Esophagus (tissue), 2 donors: Measurements from ENCODE around the gene KANK4. TPM values are rescaled to one million over a fixed set of nuclear protein-coding genes. Genes with fewer than 3 reads are reported as not detected.
A peak's percentile ranks its signal among the peaks of the same experiment; 100 is the strongest.

Experiments used
- H3K27ac ChIP-seq, 2 donors: one replicate each; pipeline ENCODE4 v1.5.1; 2013; ENCODE audit warnings: low read depth in 2 of 2, mild to moderate bottlenecking in 2 of 2, inconsistent platforms in 1 of 2, low read length in 1 of 2, moderate library complexity in 1 of 2
- H3K27me3 ChIP-seq, 2 donors: one replicate each; pipeline ENCODE4 v1.6.1; 2013; ENCODE audit warnings: low read length in 2 of 2, control low read depth in 1 of 2, mild to moderate bottlenecking in 1 of 2; ENCODE audit not compliant: insufficient read depth in 2 of 2, control insufficient read depth in 1 of 2
- H3K36me3 ChIP-seq, 2 donors: one replicate each; pipeline ENCODE4 v1.6.1; 2013; ENCODE audit warnings: low read length in 1 of 2; ENCODE audit not compliant: control insufficient read depth in 2 of 2, insufficient read depth in 2 of 2
- H3K4me1 ChIP-seq, 2 donors: one replicate each; pipeline ENCODE4 v1.6.1; 2013; ENCODE audit warnings: low read length in 1 of 2; ENCODE audit not compliant: control insufficient read depth in 2 of 2, insufficient read depth in 2 of 2
- H3K4me3 ChIP-seq, 2 donors: one replicate each; pipeline ENCODE4 v1.5.1; 2013; ENCODE audit warnings: low read length in 2 of 2, mild to moderate bottlenecking in 2 of 2, low read depth in 1 of 2, moderate library complexity in 1 of 2
- H3K9me3 ChIP-seq, 2 donors: one replicate each; pipeline ENCODE4 v1.6.1; 2013; ENCODE audit warnings: mild to moderate bottlenecking in 2 of 2, low read depth in 1 of 2, low read length in 1 of 2, moderate library complexity in 1 of 2; ENCODE audit not compliant: control insufficient read depth in 2 of 2, insufficient read depth in 1 of 2
- WGBS, 2 donors: extraction: QIAGEN DNeasy Blood & Tissue Kit; methylation state at CpG; one replicate each; pipeline ENCODE4 v1.1.7; 2013; 5-methylcytosine and 5-hydroxymethylcytosine counted together
- polyA plus RNA-seq, 2 donors: library from polyadenylated mRNA; stranded (reverse); fragments of 200-250 nt; gene quantifications; one replicate each; pipeline ENCODE4 v1.2.3, GENCODE V29; 2013
- donor health status: healthy with polysubstance abuse.
- donor health status: Bipolar disorder and iron deficiency.

Gene KANK4
- polyA plus RNA-seq, 2 donors = 0.01 to 0.12 TPM

GRCh38 chr1:62321446-62321845, 2.2 kb upstream of the KANK4 start:
- peaks cover 0 to 17% of the 10 kb centered on the region in 2 donors for H3K27me3 ChIP-seq
- WGBS, 2 donors = 48 to 54% methylated on average over 3 of the region's 3 CpGs

DNA sequence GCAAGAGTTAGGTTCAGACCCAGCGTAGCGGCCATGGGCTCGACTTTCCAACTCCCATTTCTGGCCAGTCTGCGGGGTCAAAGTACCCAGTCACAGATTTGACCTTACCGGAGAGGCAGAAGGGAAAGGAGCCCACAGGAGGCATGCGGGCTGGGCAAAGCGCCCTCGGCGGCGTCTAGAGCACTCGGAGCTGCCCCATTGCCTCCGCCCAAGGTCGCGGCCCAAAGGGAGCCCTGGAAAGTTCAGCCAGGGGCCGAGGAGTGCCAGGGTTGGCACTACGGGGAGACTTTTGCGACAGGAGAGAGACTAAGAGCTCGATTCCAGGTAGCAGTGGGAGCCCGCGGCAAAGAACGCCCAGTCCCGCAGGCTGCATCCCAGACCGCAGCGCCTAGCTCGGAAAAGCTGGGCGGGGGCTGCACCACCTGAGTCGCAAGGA, 896 bp downstream of the KANK4 start:
- Histone ChIP-seq H3K27ac (no peak overlapping the region), H3K4me3 (peak overlapping the region in 1 of 2 donors; percentile 21), H3K4me1 (peaks cover 5 to 7% of the 10 kb centered on the region in 2 donors), H3K9me3 (no peaks in the 10 kb centered on the region), H3K36me3 (no peaks in the 10 kb centered on the region), H3K27me3 (peaks cover 0 to 17% of the 10 kb centered on the region in 2 donors)
- 17 to 24% methylated on average over 26 to 27 of the region's 27 CpGs for WGBS, 2 donors

More at GRCh38 chr1:62321446-62321845, 2.2 kb upstream of the KANK4 start:
- no peaks in the 10 kb centered on the region for H3K36me3 ChIP-seq
- no peak overlapping the region for H3K4me3 ChIP-seq
- H3K27ac ChIP-seq = no peak overlapping the region
- peaks cover 5 to 7% of the 10 kb centered on the region in 2 donors for H3K4me1 ChIP-seq
- H3K9me3 ChIP-seq = no peaks in the 10 kb centered on the region

- H3K27me3 ChIP-seq = peaks cover 0 to 17% of the 10 kb centered on the region in 2 donors
- H3K36me3 ChIP-seq = no peaks in the 10 kb centered on the region
- H3K4me1 ChIP-seq = peaks cover 5 to 7% of the 10 kb centered on the region in 2 donors
- H3K9me3 ChIP-seq = no peaks in the 10 kb centered on the region
- no peak overlapping the region for H3K4me3 ChIP-seq
- no peak overlapping the region for H3K27ac ChIP-seq
- WGBS, 2 donors = 85 to 95% methylated on average over 9 of the region's 9 CpGs
Observed at GRCh38 chr1:62317021-62317768, 2.0 kb downstream of the KANK4 start.

DNA sequence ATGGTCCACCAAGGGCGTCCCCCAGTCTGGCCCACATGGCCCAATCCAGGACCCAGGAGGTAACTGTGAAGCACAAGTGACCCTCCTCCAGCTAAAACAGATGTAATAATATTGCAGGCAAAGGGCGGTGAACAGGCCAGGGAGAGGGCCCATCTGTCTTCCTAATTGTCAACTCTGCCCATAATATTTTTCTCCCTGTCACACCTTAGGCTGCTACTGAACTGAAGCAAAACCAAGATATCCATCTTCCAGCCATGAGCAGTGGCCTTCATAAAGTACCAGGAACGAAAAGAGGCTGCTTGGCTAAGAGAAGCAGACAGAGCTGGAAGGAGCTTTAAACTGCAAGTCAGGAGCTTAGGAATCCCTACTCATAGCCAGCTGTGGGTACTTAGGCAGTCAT, 3.1 kb downstream of the KANK4 start:
- H3K4me1 ChIP-seq = peaks cover 5 to 7% of the 10 kb centered on the region in 2 donors
- no peaks in the 10 kb centered on the region for H3K36me3 ChIP-seq
- 82 to 88% methylated on average over 3 of the region's 3 CpGs for WGBS, 2 donors
- no peaks in the 10 kb centered on the region for H3K9me3 ChIP-seq
- no peak overlapping the region for H3K27ac ChIP-seq
- peaks cover 0 to 17% of the 10 kb centered on the region in 2 donors for H3K27me3 ChIP-seq
- no peak overlapping the region for H3K4me3 ChIP-seq

DNA sequence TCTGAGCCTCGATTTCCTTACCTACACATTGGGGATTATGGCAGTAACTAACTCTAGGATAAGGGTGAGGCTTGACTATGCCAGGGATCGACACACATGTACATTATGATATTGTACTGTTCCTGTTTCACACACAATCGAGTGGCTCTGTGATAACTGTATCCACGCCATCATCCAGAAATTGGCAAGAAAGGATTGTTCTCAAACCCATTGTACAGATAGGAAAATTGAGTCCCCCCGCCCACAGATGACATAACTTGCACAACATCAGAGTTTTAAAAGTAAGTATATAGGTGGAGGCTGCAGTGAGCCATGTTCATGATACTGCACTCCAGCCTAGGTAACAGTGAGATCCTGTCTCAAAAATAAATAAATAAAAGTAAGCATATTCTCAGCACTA, 3.8 kb downstream of the KANK4 start:
- peaks cover 0 to 17% of the 10 kb centered on the region in 2 donors for H3K27me3 ChIP-seq
- H3K9me3 ChIP-seq = no peaks in the 10 kb centered on the region
- 79 to 91% methylated on average over 5 of the region's 5 CpGs for WGBS, 2 donors
- peaks cover 5 to 7% of the 10 kb centered on the region in 2 donors for H3K4me1 ChIP-seq
- no peak overlapping the region for H3K27ac ChIP-seq
- no peak overlapping the region for H3K4me3 ChIP-seq
- no peaks in the 10 kb centered on the region for H3K36me3 ChIP-seq

GRCh38 chr1:62314454-62315350, 4.5 kb downstream of the KANK4 start:
- Histone ChIP-seq H3K9me3 (no peaks in the 10 kb centered on the region), H3K27me3 (peaks cover 0 to 17% of the 10 kb centered on the region in 2 donors), H3K4me3 (no peak overlapping the region), H3K36me3 (no peaks in the 10 kb centered on the region), H3K27ac (no peak overlapping the region), H3K4me1 (peaks cover 7 to 9% of the 10 kb centered on the region in 2 donors)
- WGBS, 2 donors = 87 to 89% methylated on average over 16 of the region's 16 CpGs

DNA sequence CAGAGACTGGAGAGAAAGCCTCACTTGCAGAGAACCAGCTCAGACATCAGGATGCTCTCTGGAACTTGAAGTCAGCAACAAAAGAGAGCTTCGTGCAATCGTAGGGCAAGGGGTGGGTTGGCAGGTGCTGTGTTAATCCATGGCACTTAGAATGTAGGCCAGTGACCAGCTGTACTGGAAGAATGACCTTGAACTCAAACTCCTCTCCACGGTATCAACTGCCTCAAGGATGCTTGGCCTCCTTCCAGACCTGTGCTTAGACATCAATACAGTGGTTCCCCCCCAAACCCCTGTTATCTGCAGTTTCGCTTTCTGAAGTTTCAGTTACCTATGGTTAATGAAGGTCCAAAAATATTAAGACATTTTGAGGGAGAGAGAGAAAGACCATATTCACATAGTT, 6.5 kb downstream of the KANK4 start:
- Histone ChIP-seq H3K4me1 (peaks cover 0 to 8% of the 10 kb centered on the region in 2 donors), H3K27ac (no peak overlapping the region), H3K9me3 (no peaks in the 10 kb centered on the region), H3K27me3 (no peaks in the 10 kb centered on the region), H3K4me3 (no peak overlapping the region), H3K36me3 (no peaks in the 10 kb centered on the region)
- 56 to 83% methylated on average over 4 of the region's 4 CpGs for WGBS, 2 donors

DNA sequence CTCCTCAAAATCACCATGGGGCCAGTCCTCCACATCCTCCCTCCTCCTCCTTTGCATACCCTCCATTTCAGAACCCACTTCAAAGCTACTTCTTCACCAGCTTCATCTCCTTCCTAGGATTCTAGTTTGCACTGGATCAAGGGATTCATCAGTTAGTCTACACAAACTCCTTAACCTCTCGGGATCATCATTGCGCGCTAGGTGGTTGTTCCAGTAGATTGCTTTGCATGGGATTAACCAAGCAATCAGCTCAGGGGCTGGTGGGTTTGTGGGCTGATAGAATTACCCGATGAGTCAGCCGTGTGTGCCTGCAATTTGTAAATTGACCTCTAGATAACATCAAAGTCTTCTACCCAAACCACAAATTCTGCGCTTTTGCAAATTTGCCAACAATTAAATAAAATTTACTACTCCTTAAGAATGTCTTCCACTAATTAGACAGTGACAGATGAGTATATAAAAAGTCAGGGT, 7.7 kb downstream of the KANK4 start:
- WGBS, 2 donors = 79 to 80% methylated on average over 6 of the region's 6 CpGs
- Histone ChIP-seq H3K27ac (no peak overlapping the region), H3K9me3 (no peaks in the 10 kb centered on the region), H3K4me1 (peaks cover 0 to 8% of the 10 kb centered on the region in 2 donors), H3K4me3 (no peak overlapping the region), H3K27me3 (no peaks in the 10 kb centered on the region), H3K36me3 (no peaks in the 10 kb centered on the region)

- H3K27ac ChIP-seq = no peak overlapping the region
- H3K36me3 ChIP-seq = no peaks in the 10 kb centered on the region
- H3K4me1 ChIP-seq = peaks cover 0 to 8% of the 10 kb centered on the region in 2 donors
- no peak overlapping the region for H3K4me3 ChIP-seq
- H3K9me3 ChIP-seq = no peaks in the 10 kb centered on the region
- WGBS, 2 donors = 56 to 64% methylated on average over 7 of the region's 7 CpGs
- H3K27me3 ChIP-seq = no peaks in the 10 kb centered on the region
Observed at GRCh38 chr1:62309906-62310305, 9.3 kb downstream of the KANK4 start.
